Bronchial epithelial cell (primary cell): ENCODE measurements around the gene RNF121. TPM values are rescaled to one million over a fixed set of nuclear protein-coding genes. Genes with fewer than 3 reads are reported as not detected.

Experiments used
- DNase-seq: peaks from one replicate; pipeline ENCODE4 v3.0.0-alpha.2; 2010; ENCODE audit warnings: low read depth
- FAIRE-seq: peaks from 2 replicates; lab custom pipeline; 2011; peaks lifted over from hg19 to GRCh38; lab: Jason Lieb, UNC
- H3K27me3 ChIP-seq: 2 replicates; pipeline ENCODE4 v1.5.1; 2011; ENCODE audit warnings: low read length; ENCODE audit not compliant: control insufficient read depth, insufficient read depth
- H3K36me3 ChIP-seq: 2 replicates; pipeline ENCODE4 v1.5.1; 2011; ENCODE audit warnings: low read length; ENCODE audit not compliant: control insufficient read depth, insufficient read depth
- H3K4me3 ChIP-seq: 2 replicates; pipeline ENCODE4 v1.5.1; 2011; ENCODE audit warnings: mild to moderate bottlenecking, low read depth, low read length, control low read depth
- CTCF ChIP-seq: IDR thresholded peaks from 2 replicates; pipeline ENCODE4 v1.5.1; 2011; ENCODE audit warnings: mild to moderate bottlenecking, moderate library complexity, low read length, control low read depth, inconsistent platforms; ENCODE audit not compliant: insufficient read depth, severe bottlenecking
- total RNA-seq: library from RNA; depleted of rRNA; stranded (reverse); fragments of >200 nt; gene quantifications from 2 replicates; pipeline ENCODE4 v1.2.1, GENCODE V29; 2014

RNF121 gene
- total RNA-seq, 1 donor from 2014 or later, result 32.6 TPM

- peaks cover 1% of the 10 kb centered on the region for H3K36me3 ChIP-seq
- no peak for TF ChIP-seq CTCF
- H3K27me3 ChIP-seq, result no peaks in the 10 kb centered on the region
- FAIRE-seq, result no peak
- peak overlapping the region; percentile 45 for H3K4me3 ChIP-seq
- no peak for DNase-seq
Observed at GRCh38 chr11:72042064-72042745, 113.4 kb downstream of the RNF121 start.

- no peak for TF ChIP-seq CTCF
- no peaks in the 10 kb centered on the region for H3K27me3 ChIP-seq
- FAIRE-seq, result no peak
- peaks cover 1% of the 10 kb centered on the region for H3K36me3 ChIP-seq
- no peak for DNase-seq
- no peak overlapping the region for H3K4me3 ChIP-seq
Observed at GRCh38 chr11:72045849-72046248, 117.0 kb downstream of the RNF121 start.

Other genes starting within 250 kb of the RNF121 start
- not detected in 2 replicates for gene DEFB108B, start 95.8 kb upstream of the RNF121 start, total RNA-seq
- gene DEFB131B, start 50.6 kb upstream of the RNF121 start, total RNA-seq, result not detected in 2 replicates
- gene XNDC1N, start 452 bp upstream of the RNF121 start, total RNA-seq, result 5.9 and 6.1 TPM in 2 replicates
- 1.4 and 2.1 TPM in 2 replicates for gene IL18BP, start 69.9 kb downstream of the RNF121 start, total RNA-seq
- 52.7 and 79.1 TPM in 2 replicates for gene NUMA1, start 151.5 kb downstream of the RNF121 start, total RNA-seq
- gene LRRC51, start 151.8 kb downstream of the RNF121 start, total RNA-seq, result 2.6 and 3.2 TPM in 2 replicates
- gene LAMTOR1, start 174.3 kb downstream of the RNF121 start, total RNA-seq, result 79.2 and 128 TPM in 2 replicates
- not detected in 2 replicates for gene TOMT, start 176.9 kb downstream of the RNF121 start, total RNA-seq
- gene ANAPC15, start 183.6 kb downstream of the RNF121 start, total RNA-seq, result 19.0 and 32.5 TPM in 2 replicates
- gene FOLR3, start 206.7 kb downstream of the RNF121 start, total RNA-seq, result 11.3 and 26.4 TPM in 2 replicates